B cell (primary cell): ENCODE data around the gene TRAM2. TPM values are rescaled to one million over a fixed set of nuclear protein-coding genes. Genes with fewer than 3 reads are reported as not detected.

Experiments used
- ATAC-seq: fragments of 200-7000 bp; cut with Tn5 transposase; one replicate; pipeline ENCODE4 v1.10.0; 2021; ENCODE audit warnings: low read depth, mild to moderate bottlenecking, moderate number of reproducible peaks, moderate library complexity
- CTCF ChIA-PET: fragments of 350-600 bp; sonication (Branson Sonifier 250); formaldehyde crosslinking; loops from one replicate; lab custom pipeline; 2021; ENCODE audit warnings: antibody characterized with exemption, inconsistent platforms; lab: Charles Lee
- POLR2A ChIA-PET: fragments of 350-600 bp; sonication (Branson Sonifier 250); formaldehyde crosslinking; loops from one replicate; lab custom pipeline; 2021; ENCODE audit warnings: antibody characterized with exemption; lab: Charles Lee
- DNase-seq: peaks from one replicate; pipeline ENCODE4 v3.0.0; 2013
- H2AFZ ChIP-seq: 2 replicates; pipeline ENCODE4 v1.6.1; 2012; ENCODE audit warnings: mild to moderate bottlenecking, low read depth, low read length; ENCODE audit not compliant: insufficient read depth, poor library complexity, severe bottlenecking
- H3K27ac ChIP-seq, 2 donors: 1 replicate in 1 of 2; 2 replicates in 1 of 2; pipeline ENCODE4 v1.5.1; 2012 to 2013; ENCODE audit warnings: low read length in 2 of 2, mild to moderate bottlenecking in 2 of 2, moderate library complexity in 1 of 2
- H3K27me3 ChIP-seq, 4 experiments: fragments of 200-600 bp in 1 of 4; sonication (generic) in 1 of 4; replicated peaks in 1 of 4; 1 replicate in 2 of 4; 2 replicates in 2 of 4; pipeline versions ENCODE4 v1.6.1 to v1.7.0; 2013 to 2016; ENCODE audit warnings: low read length in 3 of 4, mild to moderate bottlenecking in 2 of 4, mixed read lengths in 1 of 4, moderate library complexity in 1 of 4; ENCODE audit not compliant: insufficient read depth in 4 of 4, control insufficient read depth in 3 of 4; ENCODE audit errors: control extremely low read depth in 1 of 4
- H3K36me3 ChIP-seq, 2 experiments: replicated peaks in 1 of 2; 1 replicate in 1 of 2; 2 replicates in 1 of 2; pipeline versions ENCODE4 v1.6.1 to v1.7.1; 2013; ENCODE audit warnings: low read length in 1 of 2; ENCODE audit not compliant: insufficient read depth in 2 of 2, control insufficient read depth in 1 of 2; ENCODE audit errors: control extremely low read depth in 1 of 2, extremely low read depth in 1 of 2
- H3K4me1 ChIP-seq, 2 donors: fragments of 200-600 bp in 1 of 2; sonication (generic) in 1 of 2; 1 replicate in 1 of 2; 2 replicates in 1 of 2; pipeline versions ENCODE4 v1.5.1 to v1.6.1; 2013 to 2017; ENCODE audit warnings: low read length in 2 of 2; ENCODE audit not compliant: control insufficient read depth in 2 of 2, insufficient read depth in 2 of 2
- H3K4me2 ChIP-seq: replicated peaks from 2 replicates; pipeline ENCODE3; 2012; ENCODE audit warnings: mild to moderate bottlenecking, low read depth, low read length; ENCODE audit not compliant: poor library complexity, severe bottlenecking
- H3K4me3 ChIP-seq, 5 experiments: fragments of 200-600 bp in 1 of 5; sonication (generic) in 1 of 5; 1 replicate in 3 of 5; 2 replicates in 2 of 5; pipeline versions ENCODE4 v1.5.1 to v1.7.0; 2011 to 2016; ENCODE audit warnings: low read length in 4 of 5, mild to moderate bottlenecking in 4 of 5, low read depth in 2 of 5, control low read depth in 1 of 5, moderate library complexity in 1 of 5; ENCODE audit not compliant: insufficient read depth in 1 of 5; ENCODE audit errors: control extremely low read depth in 1 of 5, extremely low read depth in 1 of 5
- H3K79me2 ChIP-seq: fragments of 200-600 bp; sonication (generic); one replicate; pipeline ENCODE4 v1.6.0; 2016; ENCODE audit warnings: low read length; ENCODE audit not compliant: control insufficient read depth, insufficient read depth
- H3K9ac ChIP-seq: fragments of 200-600 bp; sonication (generic); 2 replicates; pipeline ENCODE4 v1.6.1; 2017; ENCODE audit warnings: mild to moderate bottlenecking, low read length, moderate library complexity
- H3K9me3 ChIP-seq, 3 donors: one replicate each; pipeline versions ENCODE4 v1.6.1 to v1.7.1; 2013; ENCODE audit warnings: low read length in 2 of 3; ENCODE audit not compliant: control insufficient read depth in 2 of 3, insufficient read depth in 1 of 3; ENCODE audit errors: control extremely low read depth in 1 of 3
- H4K20me1 ChIP-seq: 2 replicates; pipeline ENCODE4 v1.6.0; 2012; ENCODE audit warnings: mild to moderate bottlenecking, low read length; ENCODE audit not compliant: insufficient read depth, control insufficient read depth, poor library complexity, severe bottlenecking
- H3K27ac Mint-ChIP-seq: one replicate; pipeline ENCODE4 v1.8.0; 2021; ENCODE audit warnings: mixed read lengths
- H3K27me3 Mint-ChIP-seq: one replicate; pipeline ENCODE4 v1.8.0; 2021; ENCODE audit warnings: mixed read lengths
- H3K4me1 Mint-ChIP-seq: one replicate; pipeline ENCODE4 v1.8.0; 2021; ENCODE audit warnings: mixed read lengths
- H3K4me3 Mint-ChIP-seq: one replicate; pipeline ENCODE4 v1.8.0; 2021; ENCODE audit warnings: mixed read lengths
- H3K9me3 Mint-ChIP-seq: one replicate; pipeline ENCODE4 v1.8.0; 2022; ENCODE audit warnings: mixed read lengths; ENCODE audit not compliant: insufficient read depth
- CTCF ChIP-seq: fragments of 200-600 bp; IDR thresholded peaks from one replicate; pipeline ENCODE4 v1.8.0; 2022; ENCODE audit warnings: antibody characterized with exemption, mild to moderate bottlenecking
- EZH2 ChIP-seq: IDR thresholded peaks from 2 replicates; pipeline ENCODE4 v1.6.1; 2012; ENCODE audit warnings: borderline replicate concordance, low read depth, mild to moderate bottlenecking, moderate library complexity, low read length; ENCODE audit not compliant: insufficient read depth, poor library complexity, severe bottlenecking
- whole genome bisulfite sequencing: methylation state at CpG from one replicate; pipeline ENCODE4 v1.1.5; 2013; ENCODE audit warnings: missing lambda C conversion rate; ENCODE audit not compliant: insufficient coverage; 5-methylcytosine and 5-hydroxymethylcytosine counted together
- intact Hi-C: fragments of 100-400 bp; cut with micrococcal nuclease; formaldehyde crosslinking; loops from one replicate; pipeline ENCODE4 v1.10.0; 2022
- polyA plus RNA-seq: library from polyadenylated mRNA; depleted of rRNA; stranded (reverse); fragments of >200 nt; gene quantifications from 2 replicates; pipeline ENCODE4 v1.2.3, GENCODE V29; 2012
- total RNA-seq, 2 donors: library from RNA; stranded (reverse); fragments of 120-200 nt in 1 of 2; gene quantifications; 1 replicate in 1 of 2; 2 replicates in 1 of 2; pipeline versions ENCODE4 v1.2.3 to v1.2.4, GENCODE V29; 2013 to 2022

TRAM2 gene
- total and polyA plus RNA-seq, 2 donors (not counting 1 experiment from before 2014, with no cell fraction given), result 9.0 to 13.3 TPM

GRCh38 chr6:52588710-52589091 lies 11.8 kb upstream of the TRAM2 start:
- Histone ChIP-seq H2AFZ (no peak overlapping the region), H3K4me1 (no peaks in the 10 kb centered on the region), H3K4me3 (no peak overlapping the region), H3K27me3 (no peaks in the 10 kb centered on the region), H3K4me2 (no peak overlapping the region), H4K20me1 (no peaks in the 10 kb centered on the region), H3K9ac (no peak overlapping the region), H3K27ac (no peak overlapping the region), H3K79me2 (no peaks in the 10 kb centered on the region), H3K36me3 (no peaks in the 10 kb centered on the region), H3K9me3 (no peaks in the 10 kb centered on the region)
- POLR2A ChIA-PET, result no interaction called here
- intact Hi-C loops, result no loop called here
- H3K27me3 Mint-ChIP-seq, result no peaks in the 10 kb centered on the region
- H3K9me3 Mint-ChIP-seq, result no peaks in the 10 kb centered on the region
- CTCF ChIA-PET, result interaction anchor here (1.4 kb wide), 1 partner anchor 9 kb away, joined by 5 read pairs; no protein-coding TSS in a partner anchor
- DNase-seq (no peak), ATAC-seq (no peak)
- no peak overlapping the region for H3K4me3 Mint-ChIP-seq
- H3K4me1 Mint-ChIP-seq, result no peaks in the 10 kb centered on the region
- TF ChIP-seq EZH2 (no peak), CTCF (no peak)
- 57% methylated on average over 1 of the region's 1 CpG for WGBS
- no peak overlapping the region for H3K27ac Mint-ChIP-seq

- 100% methylated on average over 4 of the region's 8 CpGs for WGBS
- DNase-seq, result no peak
- ChIA-PET POLR2A (no interaction called here), CTCF (interaction anchor here (1.4 kb wide), 1 partner anchor 10 kb away, joined by 5 read pairs; no protein-coding TSS in a partner anchor)
- Mint-ChIP-seq H3K9me3 (no peaks in the 10 kb centered on the region), H3K4me3 (no peak overlapping the region), H3K4me1 (no peaks in the 10 kb centered on the region), H3K27ac (no peak overlapping the region), H3K27me3 (no peaks in the 10 kb centered on the region)
- Histone ChIP-seq H3K4me1 (no peaks in the 10 kb centered on the region), H3K79me2 (no peaks in the 10 kb centered on the region), H3K4me3 (no peak overlapping the region), H2AFZ (no peak overlapping the region), H3K9me3 (no peaks in the 10 kb centered on the region), H3K36me3 (no peaks in the 10 kb centered on the region), H3K4me2 (no peak overlapping the region), H3K27me3 (no peaks in the 10 kb centered on the region), H3K27ac (no peak overlapping the region), H3K9ac (no peak overlapping the region), H4K20me1 (no peaks in the 10 kb centered on the region)
- no peak for ATAC-seq
- intact Hi-C loops, result no loop called here
- TF ChIP-seq EZH2 (no peak), CTCF (no peak)
Measured at GRCh38 chr6:52588087-52588709, 11.3 kb upstream of the TRAM2 start.
